Endothelial cell of coronary artery (primary cell): ENCODE results near the gene RLN2. TPM values are rescaled to one million over a fixed set of nuclear protein-coding genes. Genes with fewer than 3 reads are reported as not detected.

Experiments used
- total RNA-seq: library from RNA; depleted of rRNA; stranded (reverse); fragments of >200 nt; gene quantifications from 2 replicates; pipeline ENCODE4 v1.2.3, GENCODE V29; 2014

The RLN2 gene, protein sequence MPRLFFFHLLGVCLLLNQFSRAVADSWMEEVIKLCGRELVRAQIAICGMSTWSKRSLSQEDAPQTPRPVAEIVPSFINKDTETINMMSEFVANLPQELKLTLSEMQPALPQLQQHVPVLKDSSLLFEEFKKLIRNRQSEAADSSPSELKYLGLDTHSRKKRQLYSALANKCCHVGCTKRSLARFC
- total RNA-seq: 0.28 TPM in 1 of 2 replicates, not detected in the other

DNA sequence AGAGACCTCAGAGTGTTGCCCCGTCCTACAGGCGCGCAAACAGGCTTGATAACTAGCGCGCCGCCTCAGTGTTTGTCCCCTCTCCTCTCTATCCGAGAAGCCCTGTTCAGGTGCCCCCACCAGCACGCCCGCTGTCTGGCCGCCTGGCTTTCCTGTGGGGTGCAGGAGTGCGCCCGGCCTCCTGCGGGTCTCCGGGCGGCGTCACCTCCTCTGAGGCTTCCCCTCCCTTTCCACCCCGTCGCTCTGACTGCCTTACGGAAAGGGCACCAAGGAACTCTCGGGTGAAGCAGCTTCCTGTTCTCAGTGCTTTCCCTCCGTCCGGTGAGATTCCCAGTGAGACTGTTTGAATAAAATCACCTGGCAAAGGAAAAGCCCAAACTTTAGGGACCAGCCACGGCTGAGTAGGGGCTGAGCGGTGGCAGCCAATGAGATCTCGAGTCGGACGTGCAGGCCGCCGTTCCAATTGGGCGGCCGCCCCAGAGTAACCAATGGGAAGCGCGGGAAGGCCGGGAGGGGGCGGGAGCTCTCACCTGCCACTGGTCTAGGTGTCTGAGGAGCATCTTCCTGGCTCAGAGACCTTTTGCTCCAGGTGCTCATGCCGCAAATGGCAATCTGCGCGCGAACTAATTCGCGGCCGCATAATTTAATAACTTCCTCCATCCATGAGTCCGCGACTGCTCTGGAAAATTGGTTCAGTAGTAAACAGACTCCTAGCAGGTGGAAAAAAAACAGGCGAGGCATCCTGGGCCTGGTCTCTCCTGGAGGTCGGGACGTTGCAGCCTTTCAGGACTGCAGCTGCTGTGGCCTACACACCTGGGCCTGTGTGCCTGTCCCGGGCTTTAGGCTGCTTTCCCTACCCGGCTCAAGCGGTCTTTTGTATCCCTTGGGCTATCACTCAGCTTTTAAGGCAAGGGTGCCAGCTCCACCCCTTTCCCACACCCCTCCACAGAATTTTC, at the start of gene RLN2:
TSS of gene RLN2 (minus strand) at position 877 of the 956 bp plus-strand sequence. CDS start at position 741, 136 bp downstream.

DNA sequence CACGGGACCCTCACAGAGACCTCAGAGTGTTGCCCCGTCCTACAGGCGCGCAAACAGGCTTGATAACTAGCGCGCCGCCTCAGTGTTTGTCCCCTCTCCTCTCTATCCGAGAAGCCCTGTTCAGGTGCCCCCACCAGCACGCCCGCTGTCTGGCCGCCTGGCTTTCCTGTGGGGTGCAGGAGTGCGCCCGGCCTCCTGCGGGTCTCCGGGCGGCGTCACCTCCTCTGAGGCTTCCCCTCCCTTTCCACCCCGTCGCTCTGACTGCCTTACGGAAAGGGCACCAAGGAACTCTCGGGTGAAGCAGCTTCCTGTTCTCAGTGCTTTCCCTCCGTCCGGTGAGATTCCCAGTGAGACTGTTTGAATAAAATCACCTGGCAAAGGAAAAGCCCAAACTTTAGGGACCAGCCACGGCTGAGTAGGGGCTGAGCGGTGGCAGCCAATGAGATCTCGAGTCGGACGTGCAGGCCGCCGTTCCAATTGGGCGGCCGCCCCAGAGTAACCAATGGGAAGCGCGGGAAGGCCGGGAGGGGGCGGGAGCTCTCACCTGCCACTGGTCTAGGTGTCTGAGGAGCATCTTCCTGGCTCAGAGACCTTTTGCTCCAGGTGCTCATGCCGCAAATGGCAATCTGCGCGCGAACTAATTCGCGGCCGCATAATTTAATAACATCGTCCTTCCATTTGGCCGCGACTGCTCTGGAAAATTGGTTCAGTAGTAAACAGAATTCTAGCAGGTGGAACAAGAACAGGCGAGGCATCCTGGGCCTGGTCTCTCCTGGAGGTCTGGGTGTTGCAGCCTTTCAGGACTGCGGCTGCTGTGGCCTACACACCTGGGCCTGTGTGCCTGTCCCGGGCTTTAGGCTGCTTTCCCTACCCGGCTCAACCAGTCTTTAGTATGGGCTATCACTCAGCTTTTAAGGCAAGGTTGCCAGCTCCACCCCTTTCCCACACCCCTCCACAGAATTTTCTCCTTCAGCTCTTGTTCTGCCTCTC, 34.8 kb upstream of the RLN2 start, which contains the start of gene RLN1:
TSS of gene RLN1 (minus strand) at position 885 of the 990 bp plus-strand sequence. CDS start at position 755, 130 bp downstream.

Other genes with a start within 250 kb of the RLN2 start
- not detected in 2 replicates for gene INSL6, start 119.1 kb downstream of the RLN2 start, total RNA-seq
- gene INSL4, start 73.3 kb downstream of the RLN2 start, total RNA-seq: not detected in 2 replicates
- not detected in 2 replicates for gene RLN1, start 35.2 kb upstream of the RLN2 start, total RNA-seq
- gene PLGRKT, start 133.2 kb upstream of the RLN2 start, total RNA-seq: 9.5 and 12.4 TPM in 2 replicates
- gene CD274, start 145.8 kb upstream of the RLN2 start, total RNA-seq: 17.7 and 55.0 TPM in 2 replicates
- 11.7 and 24.4 TPM in 2 replicates for gene PDCD1LG2, start 205.8 kb upstream of the RLN2 start, total RNA-seq